ENCODE data around the gene ZBTB7C. TPM values are rescaled to one million over a fixed set of nuclear protein-coding genes. Genes with fewer than 3 reads are reported as not detected.

Gene ZBTB7C
- polyA plus RNA-seq, 1 experiment = not detected

DNA sequence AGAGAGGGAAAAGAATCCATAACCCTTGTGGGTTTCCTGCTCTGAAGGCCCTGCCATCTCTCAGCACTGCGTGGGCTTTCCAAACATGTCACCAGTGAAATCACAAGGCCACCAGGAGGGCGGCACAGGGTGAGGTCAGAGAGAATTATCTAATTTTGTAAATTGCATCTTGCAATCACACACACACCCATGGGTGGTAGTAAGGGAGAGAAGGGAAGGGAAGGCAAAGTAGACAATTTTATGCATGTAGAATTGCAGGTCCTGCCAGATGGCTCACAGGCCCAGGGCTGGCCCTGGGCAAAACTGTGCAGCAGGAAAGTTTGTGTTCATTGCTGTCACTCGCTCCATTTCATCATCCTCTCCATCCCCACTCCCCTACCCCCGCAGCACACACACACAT is 21.0 kb upstream of the ZBTB7C start:
- Histone ChIP-seq H3K27me3 (ENCODE audit: control insufficient read depth, insufficient read depth, low read length) (peaks cover 10% of the 10 kb centered on the region), H3K36me3 (ENCODE audit: control insufficient read depth, insufficient read depth, low read length) (no peaks in the 10 kb centered on the region), H3K4me3 (ENCODE audit: low read depth, low read length) (no peak overlapping the region)
- DNase-seq (ENCODE audit: low read depth) = no peak
- ChIA-PET CTCF (interaction anchor here (2.8 kb wide), 1 partner anchor 15 kb away, joined by 14 read pairs; no protein-coding TSS in a partner anchor), POLR2A (no interaction called here)
- TF ChIP-seq, protein P1, sequence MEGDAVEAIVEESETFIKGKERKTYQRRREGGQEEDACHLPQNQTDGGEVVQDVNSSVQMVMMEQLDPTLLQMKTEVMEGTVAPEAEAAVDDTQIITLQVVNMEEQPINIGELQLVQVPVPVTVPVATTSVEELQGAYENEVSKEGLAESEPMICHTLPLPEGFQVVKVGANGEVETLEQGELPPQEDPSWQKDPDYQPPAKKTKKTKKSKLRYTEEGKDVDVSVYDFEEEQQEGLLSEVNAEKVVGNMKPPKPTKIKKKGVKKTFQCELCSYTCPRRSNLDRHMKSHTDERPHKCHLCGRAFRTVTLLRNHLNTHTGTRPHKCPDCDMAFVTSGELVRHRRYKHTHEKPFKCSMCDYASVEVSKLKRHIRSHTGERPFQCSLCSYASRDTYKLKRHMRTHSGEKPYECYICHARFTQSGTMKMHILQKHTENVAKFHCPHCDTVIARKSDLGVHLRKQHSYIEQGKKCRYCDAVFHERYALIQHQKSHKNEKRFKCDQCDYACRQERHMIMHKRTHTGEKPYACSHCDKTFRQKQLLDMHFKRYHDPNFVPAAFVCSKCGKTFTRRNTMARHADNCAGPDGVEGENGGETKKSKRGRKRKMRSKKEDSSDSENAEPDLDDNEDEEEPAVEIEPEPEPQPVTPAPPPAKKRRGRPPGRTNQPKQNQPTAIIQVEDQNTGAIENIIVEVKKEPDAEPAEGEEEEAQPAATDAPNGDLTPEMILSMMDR (IDR thresholded peaks at IDR 0.05; ENCODE audit: insufficient read depth, low read depth, low read length) = no peak

DNA sequence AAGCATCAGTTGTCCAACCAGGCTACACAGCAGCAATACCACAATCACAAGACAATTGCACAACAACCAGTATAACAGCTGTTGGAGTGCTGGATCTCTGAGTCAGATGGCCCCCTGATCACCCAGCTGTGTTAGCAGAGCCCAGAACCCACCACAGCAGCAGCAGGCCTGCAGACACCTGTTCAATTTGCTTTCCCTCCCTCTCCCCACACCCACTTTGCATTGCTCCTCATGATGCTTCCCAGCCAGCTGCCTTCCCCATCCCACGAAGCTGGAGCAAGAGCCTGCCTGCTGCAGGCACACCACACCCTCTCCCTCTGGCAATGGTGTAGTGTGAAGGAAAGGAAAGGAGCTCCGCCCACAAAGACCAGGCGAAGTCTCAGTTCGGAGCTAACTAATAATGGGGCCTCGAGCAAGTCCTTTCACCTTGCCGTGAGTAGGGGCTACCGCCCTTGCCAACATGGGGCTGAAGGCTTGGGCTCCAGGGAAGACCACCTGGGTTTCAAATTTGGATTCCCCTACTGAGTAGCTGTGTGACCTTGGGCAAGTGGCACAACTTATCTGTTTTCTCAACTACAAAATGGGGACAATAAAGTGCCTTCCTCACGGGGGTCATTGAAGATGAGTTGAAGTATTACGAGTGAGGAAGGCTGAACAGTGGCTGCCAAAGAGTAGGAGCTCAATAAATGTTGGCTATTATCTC is 19.4 kb upstream of the ZBTB7C start:
- Histone ChIP-seq H3K36me3 (ENCODE audit: control insufficient read depth, insufficient read depth, low read length) (no peaks in the 10 kb centered on the region), H3K4me3 (ENCODE audit: low read depth, low read length) (no peak overlapping the region), H3K27me3 (ENCODE audit: control insufficient read depth, insufficient read depth, low read length) (peaks cover 12% of the 10 kb centered on the region)
- POLR2A ChIA-PET = no interaction called here
- CTCF ChIA-PET = interaction anchor here (1.0 to 1.5 kb wide), 5 partner anchors 8 to 17 kb away, joined by 3 to 6 read pairs (median 5); no protein-coding TSS in a partner anchor
- TF ChIP-seq, protein P1 (IDR thresholded peaks at IDR 0.05; ENCODE audit: insufficient read depth, low read depth, low read length) = no peak
- no peak for DNase-seq (ENCODE audit: low read depth)

DNA sequence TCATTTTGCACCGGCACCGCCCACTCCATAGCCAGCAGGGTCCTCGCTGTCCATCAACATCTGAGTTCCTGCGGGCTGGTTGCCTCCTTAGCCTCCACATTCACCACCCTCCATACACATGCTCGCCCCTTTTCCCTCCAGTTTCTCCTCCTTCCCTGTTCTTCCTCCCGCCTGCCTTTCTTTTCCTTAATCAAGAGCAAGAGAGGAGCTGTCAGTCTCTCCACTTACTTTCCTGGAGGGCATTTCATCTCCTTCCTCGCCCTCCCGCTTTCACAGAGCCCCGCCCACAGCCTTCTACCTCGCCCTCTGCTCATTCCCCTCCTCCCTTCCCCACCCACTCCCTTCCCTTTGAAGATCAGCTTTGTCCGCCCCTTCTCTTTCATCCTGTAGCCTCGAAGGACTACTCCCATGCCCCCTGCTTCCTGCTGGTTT is 13.8 kb upstream of the ZBTB7C start:
- TF ChIP-seq, protein P1 (IDR thresholded peaks at IDR 0.05; ENCODE audit: insufficient read depth, low read depth, low read length) = no peak
- H3K27me3 ChIP-seq (ENCODE audit: control insufficient read depth, insufficient read depth, low read length) = peaks cover 23% of the 10 kb centered on the region
- no peaks in the 10 kb centered on the region for H3K36me3 ChIP-seq (ENCODE audit: control insufficient read depth, insufficient read depth, low read length)
- CTCF ChIA-PET = interaction anchor here (0.6 to 1.9 kb wide), 2 partner anchors 17 to 22 kb away, joined by 4 read pairs; no protein-coding TSS in a partner anchor
- POLR2A ChIA-PET = no interaction called here
- no peak overlapping the region for H3K4me3 ChIP-seq (ENCODE audit: low read depth, low read length)
- DNase-seq (ENCODE audit: low read depth) = no peak

DNA sequence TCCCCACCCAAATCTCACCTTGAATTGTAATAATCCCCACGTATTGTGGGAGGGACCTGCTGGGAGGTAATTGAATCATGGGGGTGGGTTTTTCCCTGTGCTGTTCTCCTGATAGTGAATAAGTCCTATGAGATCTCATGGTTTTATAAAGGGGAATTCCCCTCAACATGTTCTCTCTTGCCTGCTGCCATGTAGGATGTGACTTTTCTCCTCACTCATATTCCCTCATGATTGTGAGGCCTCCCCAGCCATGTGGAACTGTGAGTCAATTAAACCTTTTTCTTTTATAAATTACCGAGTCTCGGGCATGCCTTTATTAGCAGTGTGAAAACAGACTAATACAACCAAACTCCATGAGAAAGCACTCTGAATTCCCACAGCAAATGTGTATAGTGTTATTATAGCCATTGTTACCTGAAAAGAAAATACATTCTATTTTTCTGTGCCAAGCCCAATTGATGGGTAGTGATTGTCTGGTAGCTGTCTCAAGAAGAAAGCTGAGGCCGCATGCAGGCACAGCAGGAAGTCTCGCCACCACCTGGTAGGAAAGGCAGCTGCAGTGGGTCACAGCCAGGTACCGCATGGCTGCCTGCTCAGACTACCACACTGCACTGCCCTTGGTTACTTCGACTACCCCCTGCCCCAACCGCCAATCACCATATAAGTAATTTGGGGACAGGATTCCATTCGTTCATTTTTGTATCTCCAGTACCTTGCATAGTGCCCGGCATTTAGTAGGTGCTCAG is 10.3 kb upstream of the ZBTB7C start:
- Histone ChIP-seq H3K27me3 (ENCODE audit: control insufficient read depth, insufficient read depth, low read length) (peaks cover 20% of the 10 kb centered on the region), H3K4me3 (ENCODE audit: low read depth, low read length) (no peak overlapping the region), H3K36me3 (ENCODE audit: control insufficient read depth, insufficient read depth, low read length) (no peaks in the 10 kb centered on the region)
- DNase-seq (ENCODE audit: low read depth) = no peak
- TF ChIP-seq, protein P1 (IDR thresholded peaks at IDR 0.05; ENCODE audit: insufficient read depth, low read depth, low read length) = no peak
- ChIA-PET POLR2A (no interaction called here), CTCF (no interaction called here)

DNA sequence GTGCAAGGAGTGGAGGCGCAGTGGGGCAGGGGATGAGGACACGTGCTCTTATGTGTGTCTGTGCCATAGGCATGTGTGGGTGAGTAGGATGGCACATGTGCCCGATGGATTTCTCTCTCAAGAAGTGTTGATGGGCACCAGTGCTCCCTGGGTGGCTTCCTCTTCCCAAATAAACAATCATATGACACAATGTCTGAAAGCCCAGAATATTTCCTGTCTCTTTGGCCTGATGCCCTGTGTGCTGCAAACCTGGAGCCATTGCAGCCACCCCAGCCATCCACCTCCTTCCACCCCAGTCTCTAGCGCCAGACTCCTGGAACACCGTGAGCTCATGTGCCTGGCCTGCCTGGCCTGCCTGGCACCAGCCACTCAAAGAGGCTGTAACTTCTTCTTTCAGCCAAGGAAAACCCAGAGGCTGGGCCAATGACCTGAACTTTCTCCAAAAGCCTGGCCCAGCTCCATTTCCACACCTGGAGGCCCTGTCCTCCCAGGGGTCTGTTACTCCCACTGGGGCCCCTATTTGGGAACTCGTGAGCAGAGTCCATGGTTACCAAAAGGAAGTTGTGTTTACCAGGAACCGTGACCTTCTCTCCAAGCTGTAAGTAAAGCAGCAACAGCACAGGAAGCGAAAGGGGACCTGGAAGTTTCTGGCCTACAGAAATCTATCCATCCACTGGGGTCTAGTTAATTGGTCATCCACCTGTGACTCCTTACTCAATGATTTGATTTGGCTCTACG is 9.5 kb upstream of the ZBTB7C start:
- ChIA-PET POLR2A (no interaction called here), CTCF (no interaction called here)
- Histone ChIP-seq H3K36me3 (ENCODE audit: control insufficient read depth, insufficient read depth, low read length) (no peaks in the 10 kb centered on the region), H3K4me3 (ENCODE audit: low read depth, low read length) (no peak overlapping the region), H3K27me3 (ENCODE audit: control insufficient read depth, insufficient read depth, low read length) (peaks cover 24% of the 10 kb centered on the region)
- TF ChIP-seq, protein P1 (IDR thresholded peaks at IDR 0.05; ENCODE audit: insufficient read depth, low read depth, low read length) = no peak
- no peak for DNase-seq (ENCODE audit: low read depth)
